HepG2 (cell line): ENCODE measurements around the gene SYNC. TPM values are rescaled to one million over a fixed set of nuclear protein-coding genes. Genes with fewer than 3 reads are reported as not detected.

ENCODE experiments used
- CAMTA2 ChIP-seq: sonication (generic); formaldehyde crosslinking; IDR thresholded peaks from 2 replicates; pipeline ENCODE4 v1.4.0; 2020; ENCODE audit warnings: mild to moderate bottlenecking, missing genetic modification reagents, borderline replicate concordance
- EED ChIP-seq: sonication (generic); formaldehyde crosslinking; IDR thresholded peaks from 2 replicates; pipeline ENCODE4 v1.5.0; 2020; ENCODE audit warnings: mild to moderate bottlenecking, missing genetic modification reagents
- FOXA1 ChIP-seq, 2 experiments: fragments of 450-650 bp in 1 of 2; sonication (generic) in 1 of 2; formaldehyde crosslinking in 1 of 2; IDR thresholded peaks; 2 replicates each; pipeline versions ENCODE4 v1.4.0 to v1.6.1; 2016 to 2020; ENCODE audit warnings: missing genetic modification reagents in 1 of 2
- FOXA3 ChIP-seq: IDR thresholded peaks from 2 replicates; pipeline ENCODE4 v1.6.1; 2016; ENCODE audit warnings: missing genetic modification reagents, missing compliant biosample characterization
- KDM5B ChIP-seq: sonication (generic); formaldehyde crosslinking; IDR thresholded peaks from 2 replicates; pipeline ENCODE4 v1.4.0; 2020; ENCODE audit warnings: missing genetic modification reagents, mild to moderate bottlenecking, borderline replicate concordance
- POGZ ChIP-seq: sonication (generic); formaldehyde crosslinking; IDR thresholded peaks from 2 replicates; pipeline ENCODE4 v1.4.0; 2020; ENCODE audit warnings: mild to moderate bottlenecking, missing genetic modification reagents
- RAD51 ChIP-seq: fragments of 450-650 bp; IDR thresholded peaks from 2 replicates; pipeline ENCODE4 v1.6.1; 2016; ENCODE audit warnings: borderline replicate concordance
- SNAI1 ChIP-seq: sonication (generic); formaldehyde crosslinking; IDR thresholded peaks from 2 replicates; pipeline ENCODE4 v1.5.0; 2020; ENCODE audit warnings: mild to moderate bottlenecking, missing genetic modification reagents, borderline replicate concordance
- ZNF207 ChIP-seq: fragments of 450-650 bp; IDR thresholded peaks from 2 replicates; pipeline ENCODE4 v1.6.1; 2016; ENCODE audit warnings: antibody characterized with exemption, borderline replicate concordance
- ZNF292 ChIP-seq: sonication (generic); formaldehyde crosslinking; IDR thresholded peaks from 2 replicates; pipeline ENCODE4 v1.8.1; 2022; ENCODE audit warnings: mild to moderate bottlenecking, low read depth, missing genetic modification reagents, borderline replicate concordance
- ZNF335 ChIP-seq: sonication (generic); formaldehyde crosslinking; IDR thresholded peaks from 2 replicates; pipeline ENCODE4 v1.4.0; 2020; ENCODE audit warnings: missing genetic modification reagents
- ZNF446 ChIP-seq: sonication (generic); formaldehyde crosslinking; IDR thresholded peaks from 2 replicates; pipeline ENCODE4 v1.5.0; 2020; ENCODE audit warnings: mild to moderate bottlenecking, missing genetic modification reagents
- ZNF468 ChIP-seq: sonication (generic); formaldehyde crosslinking; IDR thresholded peaks from 2 replicates; pipeline ENCODE4 v1.8.0; 2022; ENCODE audit warnings: mild to moderate bottlenecking, moderate library complexity, missing genetic modification reagents
- polyA plus RNA-seq, 8 experiments: library from polyadenylated mRNA; depleted of rRNA in 3 of 8; stranded (reverse) in 7 of 8; unstranded in 1 of 8; fragments of >200 nt; fragmentation: Illumina TruSeq in 4 of 8; extraction: Trizol in 4 of 8; gene quantifications; 2 replicates each; pipeline versions ENCODE4 v1.2.1 to v1.2.3, GENCODE V29; 2011 to 2016; ENCODE audit warnings: low read depth in 4 of 8, missing spikeins in 1 of 8, mixed read lengths in 1 of 8; ENCODE audit not compliant: insufficient read depth in 1 of 8
- total RNA-seq, 5 experiments: library from RNA; depleted of rRNA; stranded (reverse); fragments of >200 nt; fragmentation: Illumina TruSeq; extraction: Trizol; gene quantifications; 2 replicates each; pipeline ENCODE4 v1.2.3, GENCODE V29; 2016; ENCODE audit warnings: low read depth in 1 of 5
- TF ChIP-seq, protein P1 (sequence below): sonication (generic); formaldehyde crosslinking; IDR thresholded peaks from 2 replicates; pipeline ENCODE4 v1.5.1; 2020; ENCODE audit warnings: mild to moderate bottlenecking, moderate library complexity, missing genetic modification reagents
- TF ChIP-seq, protein P2 (sequence below): IDR thresholded peaks from 2 replicates; pipeline ENCODE4 v1.6.1; 2016; ENCODE audit warnings: mild to moderate bottlenecking
- TF ChIP-seq, protein P3 (sequence below): IDR thresholded peaks from 2 replicates; pipeline ENCODE4 v1.4.0; 2020; ENCODE audit warnings: mild to moderate bottlenecking, missing genetic modification reagents
- TF ChIP-seq, protein P4 (sequence below): IDR thresholded peaks from 2 replicates; pipeline ENCODE4 v1.6.1; 2012; ENCODE audit warnings: low read depth, low read length, improper control_type of control experiment

SYNC gene
- total and polyA plus RNA-seq, 2 of the 13 experiments (the other 11 are each of a cell fraction or from before 2014, with no cell fraction given), result 2.4 to 5.4 TPM

DNA sequence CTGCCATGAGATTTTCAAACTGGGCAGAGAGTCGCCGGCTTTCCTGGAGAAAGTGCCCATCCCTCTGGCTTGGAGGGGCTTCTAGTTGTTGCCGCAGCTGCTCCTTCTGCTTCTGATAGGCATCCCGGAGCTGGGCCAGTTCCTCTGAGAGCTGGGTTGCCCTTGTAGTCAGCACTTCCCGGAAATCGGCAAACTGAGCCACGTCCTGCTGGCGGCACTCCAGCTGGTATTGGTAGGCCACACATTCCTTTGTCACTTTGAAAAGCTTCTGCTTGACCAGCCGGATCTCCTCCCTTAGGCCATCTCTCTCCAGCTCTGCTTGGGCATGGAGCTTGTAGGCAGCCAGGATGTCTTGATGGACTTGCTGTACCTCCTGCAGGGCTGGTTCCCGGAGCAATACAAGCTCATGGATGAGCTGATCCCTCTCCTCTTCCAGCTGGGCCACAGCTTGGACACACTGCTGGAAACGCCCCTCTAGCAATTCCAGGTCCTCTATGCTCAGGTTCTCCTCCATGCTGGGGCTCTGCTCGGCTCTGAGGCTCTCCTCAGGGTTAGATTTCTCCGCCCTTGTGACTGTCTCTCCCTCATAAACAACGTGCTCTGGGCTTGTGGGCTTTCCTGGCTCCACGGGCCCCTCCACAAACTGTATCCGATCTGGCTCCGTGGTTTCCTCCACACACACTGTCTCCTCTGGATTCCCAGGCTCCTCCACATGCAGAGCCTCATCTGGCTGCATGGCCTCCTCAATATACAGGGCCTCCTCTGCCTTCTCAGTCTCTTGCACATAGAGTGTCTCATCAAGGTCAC, 7.3 kb downstream of the SYNC start (continued):
- no peak for TF ChIP-seq FOXA1 (IDR thresholded peaks at IDR 0.05)
- TF ChIP-seq FOXA1 (CRISPR knock-in tag; IDR thresholded peaks at IDR 0.05), result no peak
- TF ChIP-seq, protein P1, sequence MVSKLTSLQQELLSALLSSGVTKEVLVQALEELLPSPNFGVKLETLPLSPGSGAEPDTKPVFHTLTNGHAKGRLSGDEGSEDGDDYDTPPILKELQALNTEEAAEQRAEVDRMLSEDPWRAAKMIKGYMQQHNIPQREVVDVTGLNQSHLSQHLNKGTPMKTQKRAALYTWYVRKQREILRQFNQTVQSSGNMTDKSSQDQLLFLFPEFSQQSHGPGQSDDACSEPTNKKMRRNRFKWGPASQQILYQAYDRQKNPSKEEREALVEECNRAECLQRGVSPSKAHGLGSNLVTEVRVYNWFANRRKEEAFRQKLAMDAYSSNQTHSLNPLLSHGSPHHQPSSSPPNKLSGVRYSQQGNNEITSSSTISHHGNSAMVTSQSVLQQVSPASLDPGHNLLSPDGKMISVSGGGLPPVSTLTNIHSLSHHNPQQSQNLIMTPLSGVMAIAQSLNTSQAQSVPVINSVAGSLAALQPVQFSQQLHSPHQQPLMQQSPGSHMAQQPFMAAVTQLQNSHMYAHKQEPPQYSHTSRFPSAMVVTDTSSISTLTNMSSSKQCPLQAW (CRISPR knock-in tag), result no peak
- TF ChIP-seq FOXA3 (CRISPR knock-in tag), result no peak
- peak; percentile 71; the same call in 1 of the 2 replicates for TF ChIP-seq KDM5B (CRISPR knock-in tag)
- no peak for TF ChIP-seq ZNF468 (CRISPR knock-in tag)
- peak; percentile 45; the same call in 1 of the 2 replicates for TF ChIP-seq ZNF292
- TF ChIP-seq, protein P2, sequence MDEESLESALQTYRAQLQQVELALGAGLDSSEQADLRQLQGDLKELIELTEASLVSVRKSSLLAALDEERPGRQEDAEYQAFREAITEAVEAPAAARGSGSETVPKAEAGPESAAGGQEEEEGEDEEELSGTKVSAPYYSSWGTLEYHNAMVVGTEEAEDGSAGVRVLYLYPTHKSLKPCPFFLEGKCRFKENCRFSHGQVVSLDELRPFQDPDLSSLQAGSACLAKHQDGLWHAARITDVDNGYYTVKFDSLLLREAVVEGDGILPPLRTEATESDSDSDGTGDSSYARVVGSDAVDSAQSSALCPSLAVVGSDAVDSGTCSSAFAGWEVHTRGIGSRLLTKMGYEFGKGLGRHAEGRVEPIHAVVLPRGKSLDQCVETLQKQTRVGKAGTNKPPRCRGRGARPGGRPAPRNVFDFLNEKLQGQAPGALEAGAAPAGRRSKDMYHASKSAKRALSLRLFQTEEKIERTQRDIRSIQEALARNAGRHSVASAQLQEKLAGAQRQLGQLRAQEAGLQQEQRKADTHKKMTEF (CRISPR knock-in tag), result peak; percentile 73
- no peak for TF ChIP-seq EED (CRISPR knock-in tag)
- peak; percentile 52; the same call in 1 of the 2 replicates for TF ChIP-seq ZNF446
- TF ChIP-seq ZNF207, result no peak
- TF ChIP-seq CAMTA2, result peak; percentile 66; the same call in 1 of the 2 replicates
- TF ChIP-seq, protein P3, sequence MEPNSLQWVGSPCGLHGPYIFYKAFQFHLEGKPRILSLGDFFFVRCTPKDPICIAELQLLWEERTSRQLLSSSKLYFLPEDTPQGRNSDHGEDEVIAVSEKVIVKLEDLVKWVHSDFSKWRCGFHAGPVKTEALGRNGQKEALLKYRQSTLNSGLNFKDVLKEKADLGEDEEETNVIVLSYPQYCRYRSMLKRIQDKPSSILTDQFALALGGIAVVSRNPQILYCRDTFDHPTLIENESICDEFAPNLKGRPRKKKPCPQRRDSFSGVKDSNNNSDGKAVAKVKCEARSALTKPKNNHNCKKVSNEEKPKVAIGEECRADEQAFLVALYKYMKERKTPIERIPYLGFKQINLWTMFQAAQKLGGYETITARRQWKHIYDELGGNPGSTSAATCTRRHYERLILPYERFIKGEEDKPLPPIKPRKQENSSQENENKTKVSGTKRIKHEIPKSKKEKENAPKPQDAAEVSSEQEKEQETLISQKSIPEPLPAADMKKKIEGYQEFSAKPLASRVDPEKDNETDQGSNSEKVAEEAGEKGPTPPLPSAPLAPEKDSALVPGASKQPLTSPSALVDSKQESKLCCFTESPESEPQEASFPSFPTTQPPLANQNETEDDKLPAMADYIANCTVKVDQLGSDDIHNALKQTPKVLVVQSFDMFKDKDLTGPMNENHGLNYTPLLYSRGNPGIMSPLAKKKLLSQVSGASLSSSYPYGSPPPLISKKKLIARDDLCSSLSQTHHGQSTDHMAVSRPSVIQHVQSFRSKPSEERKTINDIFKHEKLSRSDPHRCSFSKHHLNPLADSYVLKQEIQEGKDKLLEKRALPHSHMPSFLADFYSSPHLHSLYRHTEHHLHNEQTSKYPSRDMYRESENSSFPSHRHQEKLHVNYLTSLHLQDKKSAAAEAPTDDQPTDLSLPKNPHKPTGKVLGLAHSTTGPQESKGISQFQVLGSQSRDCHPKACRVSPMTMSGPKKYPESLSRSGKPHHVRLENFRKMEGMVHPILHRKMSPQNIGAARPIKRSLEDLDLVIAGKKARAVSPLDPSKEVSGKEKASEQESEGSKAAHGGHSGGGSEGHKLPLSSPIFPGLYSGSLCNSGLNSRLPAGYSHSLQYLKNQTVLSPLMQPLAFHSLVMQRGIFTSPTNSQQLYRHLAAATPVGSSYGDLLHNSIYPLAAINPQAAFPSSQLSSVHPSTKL, result peak; percentile 47
- peak; percentile 80; the same call in 1 of the 2 replicates for TF ChIP-seq SNAI1 (CRISPR knock-in tag)
- TF ChIP-seq ZNF335 (CRISPR knock-in tag), result 0 out of 2 replicates have a peak, but pooled peaks have one; percentile 21
- TF ChIP-seq, protein P4, sequence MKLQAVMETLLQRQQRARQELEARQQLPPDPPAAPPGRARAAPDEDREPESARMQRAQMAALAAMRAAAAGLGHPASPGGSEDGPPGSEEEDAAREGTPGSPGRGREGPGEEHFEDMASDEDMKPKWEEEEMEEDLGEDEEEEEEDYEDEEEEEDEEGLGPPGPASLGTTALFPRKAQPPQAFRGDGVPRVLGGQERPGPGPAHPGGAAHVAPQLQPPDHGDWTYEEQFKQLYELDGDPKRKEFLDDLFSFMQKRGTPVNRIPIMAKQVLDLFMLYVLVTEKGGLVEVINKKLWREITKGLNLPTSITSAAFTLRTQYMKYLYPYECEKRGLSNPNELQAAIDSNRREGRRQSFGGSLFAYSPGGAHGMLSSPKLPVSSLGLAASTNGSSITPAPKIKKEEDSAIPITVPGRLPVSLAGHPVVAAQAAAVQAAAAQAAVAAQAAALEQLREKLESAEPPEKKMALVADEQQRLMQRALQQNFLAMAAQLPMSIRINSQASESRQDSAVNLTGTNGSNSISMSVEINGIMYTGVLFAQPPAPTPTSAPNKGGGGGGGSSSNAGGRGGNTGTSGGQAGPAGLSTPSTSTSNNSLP, result no peak
- peak; percentile 32; the same call in 1 of the 2 replicates for TF ChIP-seq POGZ
- TF ChIP-seq RAD51, result no peak
